HG03066 (cell line): ENCODE measurements around the gene RBM34.
A peak's percentile ranks its signal among the peaks of the same experiment; 100 is the strongest.
"Not testable (repeated sequence)": the region's sequence is repeated elsewhere in the genome, so short reads cannot be mapped to it uniquely, and the experiment has no call there.

ENCODE experiments used
- ATAC-seq: cut with Tn5 transposase; IDR thresholded peaks from one replicate; pipeline ENCODE4 v1.9.1; 2021; ENCODE audit warnings: low read depth; ENCODE audit not compliant: unreplicated experiment

Gene RBM34

GRCh38 chr1:235122348-235122747, 38.7 kb downstream of the RBM34 start:
- no peak for ATAC-seq

GRCh38 chr1:235113183-235113917, 47.7 kb downstream of the RBM34 start:
- ATAC-seq, result no peak

- ATAC-seq, result no peak
Measured at GRCh38 chr1:235112297-235113182, 48.5 kb downstream of the RBM34 start.

- ATAC-seq, result no peak
Measured at GRCh38 chr1:235111107-235111506, 49.9 kb downstream of the RBM34 start.

- no peak for ATAC-seq
Measured at GRCh38 chr1:235108876-235109275, 52.2 kb downstream of the RBM34 start.

- ATAC-seq, result no peak
Measured at GRCh38 chr1:235108185-235108593, 52.9 kb downstream of the RBM34 start.

GRCh38 chr1:235107368-235108184, 53.5 kb downstream of the RBM34 start:
- ATAC-seq, result no peak

GRCh38 chr1:235106457-235106856, 54.6 kb downstream of the RBM34 start:
- no peak for ATAC-seq

GRCh38 chr1:235105051-235106043, 55.7 kb downstream of the RBM34 start:
- peak; percentile 85 for ATAC-seq

GRCh38 chr1:235102993-235103411, 58.0 kb downstream of the RBM34 start:
- no peak for ATAC-seq

GRCh38 chr1:235102259-235102582, 58.8 kb downstream of the RBM34 start:
- no peak for ATAC-seq

GRCh38 chr1:235101558-235102258, 59.3 kb downstream of the RBM34 start:
- ATAC-seq, result no peak

GRCh38 chr1:235100194-235100772, 60.8 kb downstream of the RBM34 start:
- ATAC-seq, result no peak

GRCh38 chr1:235098991-235099390, 62.1 kb downstream of the RBM34 start:
- ATAC-seq, result no peak

GRCh38 chr1:235098547-235098946, 62.5 kb downstream of the RBM34 start:
- no peak for ATAC-seq

- ATAC-seq, result not testable (repeated sequence)
Measured at GRCh38 chr1:235097501-235097900, 63.5 kb downstream of the RBM34 start.

- ATAC-seq, result no peak
Measured at GRCh38 chr1:235095938-235096562, 65.0 kb downstream of the RBM34 start.
